Neural progenitor cell (in vitro differentiated cells): Measurements from ENCODE around the gene DNAH5.

Source experiments
- EZH2 ChIP-seq: fragments of 200-600 bp; sonication (generic); IDR thresholded peaks from 2 replicates; pipeline ENCODE4 v1.6.1; 2017; ENCODE audit warnings: antibody characterized with exemption, mild to moderate bottlenecking, moderate library complexity
- TF ChIP-seq, protein P1 (sequence below): fragments of 200-600 bp; sonication (generic); IDR thresholded peaks from 2 replicates; pipeline ENCODE4 v1.5.1; 2017; ENCODE audit warnings: antibody characterized with exemption, mild to moderate bottlenecking

GRCh38 chr5:13821366-13821765 lies 123.1 kb downstream of the DNAH5 start:
- no peak for TF ChIP-seq EZH2
- TF ChIP-seq, protein P1, sequence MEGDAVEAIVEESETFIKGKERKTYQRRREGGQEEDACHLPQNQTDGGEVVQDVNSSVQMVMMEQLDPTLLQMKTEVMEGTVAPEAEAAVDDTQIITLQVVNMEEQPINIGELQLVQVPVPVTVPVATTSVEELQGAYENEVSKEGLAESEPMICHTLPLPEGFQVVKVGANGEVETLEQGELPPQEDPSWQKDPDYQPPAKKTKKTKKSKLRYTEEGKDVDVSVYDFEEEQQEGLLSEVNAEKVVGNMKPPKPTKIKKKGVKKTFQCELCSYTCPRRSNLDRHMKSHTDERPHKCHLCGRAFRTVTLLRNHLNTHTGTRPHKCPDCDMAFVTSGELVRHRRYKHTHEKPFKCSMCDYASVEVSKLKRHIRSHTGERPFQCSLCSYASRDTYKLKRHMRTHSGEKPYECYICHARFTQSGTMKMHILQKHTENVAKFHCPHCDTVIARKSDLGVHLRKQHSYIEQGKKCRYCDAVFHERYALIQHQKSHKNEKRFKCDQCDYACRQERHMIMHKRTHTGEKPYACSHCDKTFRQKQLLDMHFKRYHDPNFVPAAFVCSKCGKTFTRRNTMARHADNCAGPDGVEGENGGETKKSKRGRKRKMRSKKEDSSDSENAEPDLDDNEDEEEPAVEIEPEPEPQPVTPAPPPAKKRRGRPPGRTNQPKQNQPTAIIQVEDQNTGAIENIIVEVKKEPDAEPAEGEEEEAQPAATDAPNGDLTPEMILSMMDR, result no peak
